HEK293 (cell line): ENCODE results near the gene TPRA1.

Experiments used
- CTCF ChIP-seq: fragments of 450-650 bp; formaldehyde crosslinking; IDR thresholded peaks from 2 replicates; pipeline ENCODE4 v1.5.1; 2016; ENCODE audit warnings: missing biosample characterization, missing genetic modification characterization
- MYNN ChIP-seq: fragments of 450-650 bp; formaldehyde crosslinking; IDR thresholded peaks from 2 replicates; pipeline ENCODE4 v1.5.1; 2016; ENCODE audit warnings: missing biosample characterization, missing genetic modification characterization, borderline replicate concordance
- TCF7L2 ChIP-seq: IDR thresholded peaks from 2 replicates; pipeline ENCODE4 v1.6.1; 2011; ENCODE audit warnings: low read depth, mild to moderate bottlenecking, inconsistent platforms, low read length, moderate library complexity, borderline replicate concordance
- ZFP3 ChIP-seq: fragments of 450-650 bp; formaldehyde crosslinking; IDR thresholded peaks from 2 replicates; pipeline ENCODE4 v1.5.1; 2016; ENCODE audit warnings: low read depth, missing biosample characterization, missing genetic modification characterization
- ZFP41 ChIP-seq: fragments of 450-650 bp; formaldehyde crosslinking; IDR thresholded peaks from 2 replicates; pipeline ENCODE4 v1.5.1; 2016; ENCODE audit warnings: missing biosample characterization, missing genetic modification characterization, borderline replicate concordance
- TF ChIP-seq, protein P1 (sequence below): fragments of 450-650 bp; formaldehyde crosslinking; IDR thresholded peaks from 2 replicates; pipeline ENCODE4 v1.5.1; 2016; ENCODE audit warnings: missing biosample characterization, missing genetic modification characterization, low read depth

DNA sequence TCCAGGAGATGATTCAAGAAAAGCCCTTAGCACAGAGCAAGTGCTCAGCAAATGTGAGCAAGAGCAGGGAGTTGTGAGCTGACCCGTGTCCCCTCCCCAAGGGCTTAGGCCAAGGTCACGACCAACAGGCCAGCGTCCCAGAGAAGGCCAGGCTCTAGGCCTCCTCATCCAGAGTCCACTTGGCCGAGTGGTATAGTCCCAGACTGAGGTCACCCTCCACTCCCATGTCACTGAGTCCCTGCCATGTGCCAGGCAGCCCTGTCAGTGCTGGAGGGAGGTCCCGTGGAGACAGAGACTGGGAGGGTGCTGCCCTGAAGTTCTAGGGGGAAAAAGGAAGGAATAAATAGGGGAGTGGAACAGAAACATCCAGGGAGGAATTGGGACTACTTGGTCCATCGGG, 44.0 kb downstream of the TPRA1 start:
- TF ChIP-seq ZFP3 (tag by site-specific recombination), result no peak
- TF ChIP-seq MYNN, result no peak
- no peak for TF ChIP-seq ZFP41 (tag by site-specific recombination)
- no peak for TF ChIP-seq CTCF (tag by site-specific recombination)
- TF ChIP-seq, protein P1, sequence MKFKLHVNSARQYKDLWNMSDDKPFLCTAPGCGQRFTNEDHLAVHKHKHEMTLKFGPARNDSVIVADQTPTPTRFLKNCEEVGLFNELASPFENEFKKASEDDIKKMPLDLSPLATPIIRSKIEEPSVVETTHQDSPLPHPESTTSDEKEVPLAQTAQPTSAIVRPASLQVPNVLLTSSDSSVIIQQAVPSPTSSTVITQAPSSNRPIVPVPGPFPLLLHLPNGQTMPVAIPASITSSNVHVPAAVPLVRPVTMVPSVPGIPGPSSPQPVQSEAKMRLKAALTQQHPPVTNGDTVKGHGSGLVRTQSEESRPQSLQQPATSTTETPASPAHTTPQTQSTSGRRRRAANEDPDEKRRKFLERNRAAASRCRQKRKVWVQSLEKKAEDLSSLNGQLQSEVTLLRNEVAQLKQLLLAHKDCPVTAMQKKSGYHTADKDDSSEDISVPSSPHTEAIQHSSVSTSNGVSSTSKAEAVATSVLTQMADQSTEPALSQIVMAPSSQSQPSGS (tag by site-specific recombination), result no peak
- no peak for TF ChIP-seq TCF7L2
